ENCODE measurements around the gene STAT5B. TPM values are rescaled to one million over a fixed set of nuclear protein-coding genes. Genes with fewer than 3 reads are reported as not detected.

Gene STAT5B
- total RNA-seq, 1 donor from 2014 or later: 46.8 TPM

DNA sequence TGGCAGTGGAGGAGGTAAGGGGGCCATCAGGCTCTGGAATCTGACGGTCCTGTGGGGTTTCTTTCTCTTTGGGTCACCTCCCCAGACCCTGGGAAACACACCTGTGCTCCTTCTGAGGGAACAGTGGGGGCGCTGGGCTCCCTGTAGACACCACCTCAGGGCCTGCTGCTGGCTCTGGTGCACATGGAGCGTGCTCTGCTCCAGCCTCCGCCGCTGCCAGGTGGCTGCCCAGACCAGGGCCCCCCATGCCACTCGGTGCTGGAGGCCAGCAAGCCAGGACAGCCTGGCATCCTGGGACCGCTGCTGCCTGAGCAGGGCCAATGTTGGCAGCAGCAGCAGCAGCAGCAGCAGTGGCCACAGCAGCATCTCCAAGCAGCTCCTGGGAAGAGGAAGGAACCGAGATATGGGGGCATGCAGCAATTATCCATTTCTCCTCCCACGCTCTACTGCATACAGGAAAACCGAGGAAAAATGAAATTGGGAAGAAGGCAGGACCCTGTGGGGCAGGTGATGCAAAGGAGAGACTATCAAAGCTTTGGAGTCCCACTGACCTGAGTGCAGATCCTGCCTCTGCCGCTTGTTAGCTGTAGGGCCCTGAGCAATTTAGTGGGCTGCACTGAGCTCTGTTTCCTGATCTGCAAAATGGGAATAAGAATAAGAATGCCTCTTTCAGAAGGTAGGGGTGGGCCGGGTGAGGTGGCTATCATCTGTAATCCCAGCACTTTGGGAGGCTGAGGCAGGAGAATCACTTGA lies 82.8 kb downstream of the STAT5B start:
- Mint-ChIP-seq H3K27me3 (no peaks in the 10 kb centered on the region), H3K36me3 (ENCODE audit: insufficient read depth) (no peaks in the 10 kb centered on the region), H3K27ac (no peak overlapping the region), H3K4me3 (ENCODE audit: low read depth) (peak overlapping the region; percentile 76), H3K9me3 (ENCODE audit: low read depth) (no peaks in the 10 kb centered on the region), H3K4me1 (ENCODE audit: low read depth) (peaks cover 2% of the 10 kb centered on the region)
- TF ChIP-seq, protein P1, sequence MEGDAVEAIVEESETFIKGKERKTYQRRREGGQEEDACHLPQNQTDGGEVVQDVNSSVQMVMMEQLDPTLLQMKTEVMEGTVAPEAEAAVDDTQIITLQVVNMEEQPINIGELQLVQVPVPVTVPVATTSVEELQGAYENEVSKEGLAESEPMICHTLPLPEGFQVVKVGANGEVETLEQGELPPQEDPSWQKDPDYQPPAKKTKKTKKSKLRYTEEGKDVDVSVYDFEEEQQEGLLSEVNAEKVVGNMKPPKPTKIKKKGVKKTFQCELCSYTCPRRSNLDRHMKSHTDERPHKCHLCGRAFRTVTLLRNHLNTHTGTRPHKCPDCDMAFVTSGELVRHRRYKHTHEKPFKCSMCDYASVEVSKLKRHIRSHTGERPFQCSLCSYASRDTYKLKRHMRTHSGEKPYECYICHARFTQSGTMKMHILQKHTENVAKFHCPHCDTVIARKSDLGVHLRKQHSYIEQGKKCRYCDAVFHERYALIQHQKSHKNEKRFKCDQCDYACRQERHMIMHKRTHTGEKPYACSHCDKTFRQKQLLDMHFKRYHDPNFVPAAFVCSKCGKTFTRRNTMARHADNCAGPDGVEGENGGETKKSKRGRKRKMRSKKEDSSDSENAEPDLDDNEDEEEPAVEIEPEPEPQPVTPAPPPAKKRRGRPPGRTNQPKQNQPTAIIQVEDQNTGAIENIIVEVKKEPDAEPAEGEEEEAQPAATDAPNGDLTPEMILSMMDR (IDR thresholded peaks at IDR 0.05; ENCODE audit: unreplicated experiment): no peak
- no peak for DNase-seq (ENCODE audit: low spot score, unreplicated experiment)

DNA sequence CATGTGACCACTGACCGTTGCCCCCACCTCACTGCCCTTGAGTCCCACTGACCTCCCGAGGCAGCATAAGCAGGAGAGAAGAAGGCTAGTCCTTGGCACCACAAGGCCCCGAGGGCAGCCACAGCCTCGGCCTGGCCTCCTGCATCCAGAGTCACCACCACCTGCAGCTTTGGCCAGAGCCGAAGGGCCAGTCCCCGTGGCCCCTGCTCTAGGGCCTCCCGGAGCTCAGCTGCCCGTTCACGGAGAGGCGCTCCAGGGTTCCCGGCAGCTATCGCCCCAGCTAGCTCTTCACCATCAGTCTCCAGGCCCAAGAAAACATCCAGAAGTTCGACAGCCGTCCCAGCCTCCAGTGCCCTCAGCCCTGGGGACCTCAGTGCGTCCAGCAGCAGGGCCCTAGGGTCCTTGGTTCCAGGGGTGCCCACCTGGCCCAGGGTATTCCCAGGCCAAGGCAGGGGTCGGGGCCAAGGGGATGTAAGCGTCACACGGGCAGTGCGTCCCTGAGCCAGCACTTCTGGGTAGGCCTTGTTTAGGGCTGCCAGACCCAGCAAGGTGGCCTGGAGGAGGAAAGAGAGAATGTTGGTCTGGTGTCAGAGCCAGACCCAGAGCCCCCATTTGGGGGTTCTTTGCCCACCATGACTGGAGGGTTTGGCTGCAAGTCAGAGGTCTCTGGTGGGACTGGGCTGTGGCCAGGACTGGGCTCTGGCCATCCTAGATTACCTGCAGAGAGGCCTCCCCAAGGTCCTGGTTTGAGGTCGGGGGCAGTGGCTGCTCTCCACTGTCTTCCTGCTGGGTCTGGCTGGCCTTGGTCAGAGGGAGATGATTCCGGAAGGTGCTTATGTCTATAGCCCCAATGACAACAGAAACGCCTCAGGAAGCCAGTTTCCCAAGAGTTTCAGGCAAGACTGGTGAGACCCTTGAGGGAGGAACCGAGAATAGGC lies 83.7 kb downstream of the STAT5B start:
- DNase-seq (ENCODE audit: low spot score, unreplicated experiment): no peak

DNA sequence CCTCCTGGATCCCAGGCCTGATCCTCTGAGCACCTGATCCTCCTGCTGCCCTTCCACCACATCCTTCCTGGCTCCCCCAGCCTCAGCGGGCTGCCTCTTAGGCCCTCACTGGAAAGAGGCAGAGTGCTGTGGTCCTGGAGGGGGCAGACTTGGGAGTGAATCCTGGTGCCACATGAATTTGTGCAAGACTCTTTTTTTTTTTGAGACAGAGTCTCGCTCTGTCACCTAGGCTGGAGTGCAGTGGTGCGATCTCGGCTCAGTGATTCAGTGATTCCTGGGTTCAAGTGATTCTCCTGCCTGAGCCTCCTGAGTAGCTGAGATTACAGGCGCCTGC lies 84.9 kb downstream of the STAT5B start:
- peaks cover 2% of the 10 kb centered on the region for H3K27me3 Mint-ChIP-seq
- TF ChIP-seq, protein P1 (IDR thresholded peaks at IDR 0.05; ENCODE audit: unreplicated experiment): no peak
- no peaks in the 10 kb centered on the region for H3K9me3 Mint-ChIP-seq (ENCODE audit: low read depth)
- no peak overlapping the region for H3K27ac Mint-ChIP-seq
- no peak overlapping the region for H3K4me3 Mint-ChIP-seq (ENCODE audit: low read depth)
- peaks cover 2% of the 10 kb centered on the region for H3K4me1 Mint-ChIP-seq (ENCODE audit: low read depth)
- no peaks in the 10 kb centered on the region for H3K36me3 Mint-ChIP-seq (ENCODE audit: insufficient read depth)
- DNase-seq (ENCODE audit: low spot score, unreplicated experiment): no peak

More for the DNA sequence above, 83.7 kb downstream of the STAT5B start:
- Mint-ChIP-seq H3K9me3 (ENCODE audit: low read depth) (no peaks in the 10 kb centered on the region), H3K27me3 (no peaks in the 10 kb centered on the region), H3K36me3 (ENCODE audit: insufficient read depth) (no peaks in the 10 kb centered on the region), H3K4me1 (ENCODE audit: low read depth) (peaks cover 2% of the 10 kb centered on the region), H3K27ac (no peak overlapping the region), H3K4me3 (ENCODE audit: low read depth) (no peak overlapping the region)
- TF ChIP-seq, protein P1 (IDR thresholded peaks at IDR 0.05; ENCODE audit: unreplicated experiment): no peak

DNA sequence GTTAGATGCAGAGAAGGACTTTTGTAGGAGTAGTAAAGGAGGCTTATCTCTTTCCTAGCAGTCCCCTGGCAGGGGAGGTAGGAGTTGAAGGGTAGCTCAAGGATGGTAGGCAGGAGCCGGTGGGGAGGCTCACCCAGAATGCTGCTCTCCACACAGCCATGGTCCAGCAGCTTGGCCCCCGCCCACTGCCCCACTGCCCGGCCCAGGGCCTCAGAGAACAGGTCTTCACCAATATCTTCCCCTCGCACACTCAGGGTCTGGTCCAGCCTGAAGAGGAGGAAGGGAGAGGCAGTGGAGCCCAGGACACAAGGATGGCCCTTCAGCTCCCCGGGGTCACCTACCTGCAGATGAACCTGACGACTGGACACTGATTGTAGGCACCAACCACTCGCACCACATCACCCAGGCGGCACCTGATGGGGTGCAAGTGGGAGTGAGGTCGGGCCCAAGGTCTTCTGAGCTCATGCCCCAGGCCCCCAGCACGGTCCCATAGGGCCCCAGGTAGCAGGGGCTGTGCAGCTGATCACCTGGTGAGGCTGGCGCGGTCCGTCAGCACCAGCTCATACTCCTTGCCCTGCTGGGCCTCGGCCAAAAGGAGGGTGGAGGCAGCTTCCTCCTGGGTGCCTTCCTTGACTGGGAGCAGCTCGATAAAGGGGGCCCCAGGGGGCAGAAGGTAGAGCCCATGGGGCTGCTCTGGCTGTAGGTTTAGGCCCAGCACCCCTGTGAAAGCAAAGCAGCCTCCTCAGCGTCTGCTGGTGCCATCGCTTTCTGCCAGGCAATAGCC lies 85.5 kb downstream of the STAT5B start:
- Mint-ChIP-seq H3K4me3 (ENCODE audit: low read depth) (no peak overlapping the region), H3K27ac (no peak overlapping the region), H3K27me3 (peaks cover 8% of the 10 kb centered on the region), H3K9me3 (ENCODE audit: low read depth) (no peaks in the 10 kb centered on the region), H3K36me3 (ENCODE audit: insufficient read depth) (no peaks in the 10 kb centered on the region), H3K4me1 (ENCODE audit: low read depth) (peaks cover 2% of the 10 kb centered on the region)
- DNase-seq (ENCODE audit: low spot score, unreplicated experiment): no peak
- TF ChIP-seq, protein P1 (IDR thresholded peaks at IDR 0.05; ENCODE audit: unreplicated experiment): no peak

DNA sequence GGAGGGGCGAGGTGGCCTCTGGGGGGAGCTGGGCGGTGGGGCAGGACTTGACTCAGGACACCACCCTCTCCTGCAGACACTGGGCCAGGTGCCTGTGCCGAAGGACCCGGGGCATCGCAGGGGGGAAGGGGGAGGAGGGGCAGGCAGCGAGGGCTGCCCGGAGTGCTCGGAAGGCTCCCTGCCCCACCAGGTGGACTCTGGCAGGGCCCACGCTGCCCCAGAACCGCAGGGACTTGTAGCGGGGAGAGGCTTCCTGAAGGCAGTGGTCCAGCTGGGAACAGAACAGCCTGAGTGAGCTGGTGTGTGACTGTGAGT lies 86.6 kb downstream of the STAT5B start:
- Mint-ChIP-seq H3K4me1 (ENCODE audit: low read depth) (peaks cover 2% of the 10 kb centered on the region), H3K27ac (no peak overlapping the region), H3K9me3 (ENCODE audit: low read depth) (no peaks in the 10 kb centered on the region), H3K36me3 (ENCODE audit: insufficient read depth) (no peaks in the 10 kb centered on the region), H3K27me3 (peaks cover 19% of the 10 kb centered on the region), H3K4me3 (ENCODE audit: low read depth) (no peak overlapping the region)
- TF ChIP-seq, protein P1 (IDR thresholded peaks at IDR 0.05; ENCODE audit: unreplicated experiment): no peak
- DNase-seq (ENCODE audit: low spot score, unreplicated experiment): no peak

Data from progenitor cell of endocrine pancreas (in vitro differentiated cells).